ENCODE measurements around the gene ZNRF3. TPM values are rescaled to one million over a fixed set of nuclear protein-coding genes. Genes with fewer than 3 reads are reported as not detected.

Gene ZNRF3
- polyA plus RNA-seq, 2 donors = 1.6 to 2.8 TPM

GRCh38 chr22:29093030-29093429 lies 209.7 kb downstream of the ZNRF3 start:
- no peaks in the 10 kb centered on the region for H3K4me1 ChIP-seq (ENCODE audit: control insufficient read depth in 2 of 2, insufficient read depth in 2 of 2, low read length in 1 of 2)
- no peak overlapping the region for H3K27ac ChIP-seq (ENCODE audit: low read depth in 2 of 2, low read length in 1 of 2)
- 88 to 89% methylated on average over 1 of the region's 1 CpG for WGBS, 2 donors
- no peaks in the 10 kb centered on the region for H3K9me3 ChIP-seq (ENCODE audit: control insufficient read depth in 2 of 2, insufficient read depth in 1 of 2, low read depth in 1 of 2, low read length in 1 of 2)
- peaks cover 3 to 11% of the 10 kb centered on the region in 2 donors for H3K36me3 ChIP-seq (ENCODE audit: control insufficient read depth in 2 of 2, insufficient read depth in 2 of 2, low read length in 1 of 2)
- H3K4me3 ChIP-seq (ENCODE audit: low read depth in 1 of 2, low read length in 2 of 2) = no peak overlapping the region
- no peaks in the 10 kb centered on the region for H3K27me3 ChIP-seq (ENCODE audit: control insufficient read depth in 1 of 2, insufficient read depth in 2 of 2, low read length in 2 of 2)

DNA sequence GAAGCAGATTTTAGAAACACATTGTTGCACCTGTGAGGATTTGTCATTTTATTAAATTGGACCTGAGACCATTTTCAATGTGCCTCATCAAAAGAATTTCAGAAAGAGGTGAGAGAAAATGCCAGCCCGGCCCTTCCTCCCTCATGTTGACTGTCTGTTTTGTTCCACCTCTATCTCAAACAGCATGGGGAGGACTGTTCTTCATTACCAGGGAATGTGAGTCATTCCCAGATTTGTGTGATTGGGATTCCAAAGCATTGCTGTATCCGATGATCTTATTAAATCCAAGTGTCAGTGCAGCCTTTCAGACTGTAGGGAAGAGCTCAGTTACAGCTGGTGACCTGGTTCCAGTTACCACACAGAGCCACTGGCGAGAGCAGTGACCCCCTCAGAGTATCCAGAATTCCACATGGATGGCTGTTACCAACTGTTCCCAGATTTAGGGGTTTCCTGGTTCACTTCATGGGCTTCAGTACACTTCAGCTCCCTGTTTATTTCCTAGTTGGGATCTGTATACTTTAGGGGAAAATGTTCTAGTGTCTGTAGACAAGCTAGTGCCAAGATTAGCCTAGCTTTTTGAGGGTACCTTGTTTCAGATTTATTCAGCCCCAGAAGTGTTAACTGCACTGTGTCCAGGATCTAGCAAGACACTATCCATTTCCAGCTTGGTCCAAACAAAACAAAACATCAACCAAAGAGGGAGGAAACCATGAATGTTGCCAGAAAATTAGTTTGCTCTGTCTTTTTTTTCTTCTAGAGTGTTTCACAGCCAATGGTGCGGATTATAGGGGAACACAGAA lies 210.3 kb downstream of the ZNRF3 start:
- H3K4me3 ChIP-seq (ENCODE audit: low read depth in 1 of 2, low read length in 2 of 2) = no peak overlapping the region
- H3K4me1 ChIP-seq (ENCODE audit: control insufficient read depth in 2 of 2, insufficient read depth in 2 of 2, low read length in 1 of 2) = no peaks in the 10 kb centered on the region
- peaks cover 4 to 11% of the 10 kb centered on the region in 2 donors for H3K36me3 ChIP-seq (ENCODE audit: control insufficient read depth in 2 of 2, insufficient read depth in 2 of 2, low read length in 1 of 2)
- no peaks in the 10 kb centered on the region for H3K9me3 ChIP-seq (ENCODE audit: control insufficient read depth in 2 of 2, insufficient read depth in 1 of 2, low read depth in 1 of 2, low read length in 1 of 2)
- H3K27ac ChIP-seq (ENCODE audit: low read depth in 2 of 2, low read length in 1 of 2) = peak overlapping the region in 1 of 2 donors; percentile 15
- no peaks in the 10 kb centered on the region for H3K27me3 ChIP-seq (ENCODE audit: control insufficient read depth in 1 of 2, insufficient read depth in 2 of 2, low read length in 2 of 2)
- WGBS, 2 donors = 63 to 66% methylated on average over 4 of the region's 4 CpGs

DNA sequence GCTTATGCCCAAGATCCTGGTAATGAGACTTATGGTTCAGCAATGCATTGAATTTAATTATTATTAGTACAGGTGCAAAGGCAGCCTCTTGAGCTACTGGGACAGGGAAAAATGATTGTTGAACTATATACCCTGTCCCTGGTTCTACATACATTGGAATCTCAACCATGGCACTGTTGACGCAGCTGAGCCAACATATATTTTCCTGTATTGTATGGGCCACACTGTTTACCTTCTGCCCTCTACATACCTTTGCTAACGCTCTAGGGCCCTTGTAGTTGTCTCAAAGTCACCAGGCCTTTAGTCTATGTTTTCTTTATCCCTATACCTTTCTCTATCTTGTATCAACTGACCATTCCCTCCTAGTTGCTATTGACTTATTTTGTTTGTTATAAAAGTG lies 212.1 kb downstream of the ZNRF3 start:
- H3K4me3 ChIP-seq (ENCODE audit: low read depth in 1 of 2, low read length in 2 of 2) = no peak overlapping the region
- WGBS, 2 donors = 70 to 80% methylated on average over 2 of the region's 2 CpGs
- H3K36me3 ChIP-seq (ENCODE audit: control insufficient read depth in 2 of 2, insufficient read depth in 2 of 2, low read length in 1 of 2) = peaks cover 7 to 13% of the 10 kb centered on the region in 2 donors
- H3K4me1 ChIP-seq (ENCODE audit: control insufficient read depth in 2 of 2, insufficient read depth in 2 of 2, low read length in 1 of 2) = no peaks in the 10 kb centered on the region
- H3K27ac ChIP-seq (ENCODE audit: low read depth in 2 of 2, low read length in 1 of 2) = no peak overlapping the region
- no peaks in the 10 kb centered on the region for H3K9me3 ChIP-seq (ENCODE audit: control insufficient read depth in 2 of 2, insufficient read depth in 1 of 2, low read depth in 1 of 2, low read length in 1 of 2)
- no peaks in the 10 kb centered on the region for H3K27me3 ChIP-seq (ENCODE audit: control insufficient read depth in 1 of 2, insufficient read depth in 2 of 2, low read length in 2 of 2)

DNA sequence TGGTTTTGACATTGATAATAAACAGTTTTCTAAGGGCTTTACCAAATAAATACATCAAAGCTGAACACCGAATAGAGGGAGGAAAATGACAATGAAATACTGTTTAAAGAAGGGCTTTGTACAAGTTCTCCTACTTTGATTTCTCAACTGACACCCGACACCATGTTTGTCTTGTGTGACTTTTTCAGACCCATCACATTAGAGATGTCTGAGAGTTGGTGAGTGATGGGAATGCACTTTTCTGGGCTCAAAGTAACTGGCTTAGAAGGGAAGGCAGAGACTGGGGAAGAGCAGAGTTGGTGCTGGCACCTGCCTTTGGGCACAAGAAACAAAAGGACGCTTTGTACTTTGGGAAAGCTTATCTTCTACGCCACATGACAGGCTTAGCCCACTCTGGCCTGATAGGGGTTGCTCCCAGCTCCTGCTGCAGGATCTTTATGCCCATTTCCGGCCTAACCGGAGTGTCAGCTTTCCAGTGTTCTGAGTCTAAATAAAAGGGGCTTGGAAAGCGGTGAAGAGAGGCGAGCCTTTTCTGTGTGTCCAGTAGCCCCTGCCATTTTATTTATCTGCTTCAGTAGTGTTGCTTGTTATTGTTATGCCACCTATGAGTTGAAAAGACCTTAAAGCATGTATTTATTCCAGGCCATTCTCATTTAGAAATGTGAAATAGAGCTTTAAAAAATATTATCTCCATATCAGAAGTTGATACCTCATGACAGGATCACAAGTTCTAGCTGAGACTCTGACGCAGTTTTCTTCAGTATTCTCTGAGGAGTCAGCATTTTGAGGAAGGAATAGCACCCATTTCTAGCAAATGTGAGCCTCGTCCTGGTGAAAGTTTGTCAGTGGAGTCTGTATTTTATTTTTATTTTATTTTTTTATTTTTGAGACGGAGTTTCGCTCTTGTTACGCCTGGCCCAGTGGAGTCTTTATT lies 213.6 kb downstream of the ZNRF3 start:
- Histone ChIP-seq H3K9me3 (ENCODE audit: control insufficient read depth in 2 of 2, insufficient read depth in 1 of 2, low read depth in 1 of 2, low read length in 1 of 2) (no peaks in the 10 kb centered on the region), H3K36me3 (ENCODE audit: control insufficient read depth in 2 of 2, insufficient read depth in 2 of 2, low read length in 1 of 2) (peaks cover 7 to 14% of the 10 kb centered on the region in 2 donors), H3K27me3 (ENCODE audit: control insufficient read depth in 1 of 2, insufficient read depth in 2 of 2, low read length in 2 of 2) (no peaks in the 10 kb centered on the region), H3K27ac (ENCODE audit: low read depth in 2 of 2, low read length in 1 of 2) (no peak overlapping the region), H3K4me3 (ENCODE audit: low read depth in 1 of 2, low read length in 2 of 2) (no peak overlapping the region), H3K4me1 (ENCODE audit: control insufficient read depth in 2 of 2, insufficient read depth in 2 of 2, low read length in 1 of 2) (no peaks in the 10 kb centered on the region)
- 71 to 83% methylated on average over 13 of the region's 13 CpGs for WGBS, 2 donors

DNA sequence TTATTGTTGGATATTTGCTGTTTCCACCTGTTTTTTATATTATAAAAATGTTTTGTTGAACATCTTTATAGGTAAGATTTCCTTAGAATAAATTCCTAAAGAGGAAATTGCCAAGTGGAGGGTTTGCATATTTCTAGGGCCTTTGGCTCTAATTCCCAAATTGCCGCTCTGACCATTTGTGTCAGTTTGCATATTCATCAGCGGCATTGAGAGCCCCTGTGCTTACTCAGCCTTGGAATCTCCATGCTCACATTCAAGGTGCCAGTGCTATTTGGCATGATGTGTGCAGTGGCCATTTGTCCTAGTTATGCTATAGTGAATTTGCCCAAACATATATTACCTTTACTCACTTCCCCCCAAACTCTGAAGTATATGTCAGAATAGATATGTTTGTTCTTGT lies 214.9 kb downstream of the ZNRF3 start:
- Histone ChIP-seq H3K4me3 (ENCODE audit: low read depth in 1 of 2, low read length in 2 of 2) (no peak overlapping the region), H3K27ac (ENCODE audit: low read depth in 2 of 2, low read length in 1 of 2) (no peak overlapping the region), H3K27me3 (ENCODE audit: control insufficient read depth in 1 of 2, insufficient read depth in 2 of 2, low read length in 2 of 2) (no peaks in the 10 kb centered on the region), H3K9me3 (ENCODE audit: control insufficient read depth in 2 of 2, insufficient read depth in 1 of 2, low read depth in 1 of 2, low read length in 1 of 2) (no peaks in the 10 kb centered on the region), H3K4me1 (ENCODE audit: control insufficient read depth in 2 of 2, insufficient read depth in 2 of 2, low read length in 1 of 2) (no peaks in the 10 kb centered on the region), H3K36me3 (ENCODE audit: control insufficient read depth in 2 of 2, insufficient read depth in 2 of 2, low read length in 1 of 2) (peaks cover 7 to 17% of the 10 kb centered on the region in 2 donors)
- 94 to 95% methylated on average over 2 of the region's 2 CpGs for WGBS, 2 donors

- Histone ChIP-seq H3K36me3 (ENCODE audit: control insufficient read depth in 2 of 2, insufficient read depth in 2 of 2, low read length in 1 of 2) (peaks cover 4 to 6% of the 10 kb centered on the region in 2 donors), H3K9me3 (ENCODE audit: control insufficient read depth in 2 of 2, insufficient read depth in 1 of 2, low read depth in 1 of 2, low read length in 1 of 2) (no peaks in the 10 kb centered on the region), H3K4me3 (ENCODE audit: low read depth in 1 of 2, low read length in 2 of 2) (no peak overlapping the region), H3K4me1 (ENCODE audit: control insufficient read depth in 2 of 2, insufficient read depth in 2 of 2, low read length in 1 of 2) (no peaks in the 10 kb centered on the region), H3K27me3 (ENCODE audit: control insufficient read depth in 1 of 2, insufficient read depth in 2 of 2, low read length in 2 of 2) (no peaks in the 10 kb centered on the region), H3K27ac (ENCODE audit: low read depth in 2 of 2, low read length in 1 of 2) (no peak overlapping the region)
- 91 to 93% methylated on average over 2 of the region's 2 CpGs for WGBS, 2 donors
Measured at GRCh38 chr22:29102300-29102699, 218.9 kb downstream of the ZNRF3 start.

DNA sequence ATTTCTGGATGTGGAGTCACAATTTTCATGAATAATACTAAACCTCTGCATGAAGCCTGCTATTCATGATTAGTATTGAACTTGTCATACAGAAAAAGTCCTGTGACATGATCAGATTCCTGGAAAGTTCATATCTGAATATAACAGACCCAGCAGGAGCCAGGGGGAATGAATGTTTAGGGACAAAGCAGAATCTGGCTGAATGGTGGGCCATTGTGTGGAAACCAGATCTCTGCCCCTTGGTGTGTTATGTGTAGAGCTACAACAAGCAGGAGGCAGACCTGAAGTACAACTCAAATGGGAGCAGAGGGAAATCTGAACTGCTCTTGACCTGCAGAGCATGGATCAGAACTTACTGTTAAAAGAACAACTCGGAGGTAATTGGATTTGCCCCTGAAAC lies 219.7 kb downstream of the ZNRF3 start:
- H3K36me3 ChIP-seq (ENCODE audit: control insufficient read depth in 2 of 2, insufficient read depth in 2 of 2, low read length in 1 of 2) = peaks cover 4 to 6% of the 10 kb centered on the region in 2 donors
- H3K4me3 ChIP-seq (ENCODE audit: low read depth in 1 of 2, low read length in 2 of 2) = no peak overlapping the region
- no peak overlapping the region for H3K27ac ChIP-seq (ENCODE audit: low read depth in 2 of 2, low read length in 1 of 2)
- H3K9me3 ChIP-seq (ENCODE audit: control insufficient read depth in 2 of 2, insufficient read depth in 1 of 2, low read depth in 1 of 2, low read length in 1 of 2) = no peaks in the 10 kb centered on the region
- WGBS, 2 donors = 84 to 88% methylated on average over 1 of the region's 1 CpG
- H3K4me1 ChIP-seq (ENCODE audit: control insufficient read depth in 2 of 2, insufficient read depth in 2 of 2, low read length in 1 of 2) = no peaks in the 10 kb centered on the region
- H3K27me3 ChIP-seq (ENCODE audit: control insufficient read depth in 1 of 2, insufficient read depth in 2 of 2, low read length in 2 of 2) = no peaks in the 10 kb centered on the region

GRCh38 chr22:29105468-29105867 lies 222.1 kb downstream of the ZNRF3 start:
- Histone ChIP-seq H3K27me3 (ENCODE audit: control insufficient read depth in 1 of 2, insufficient read depth in 2 of 2, low read length in 2 of 2) (no peaks in the 10 kb centered on the region), H3K36me3 (ENCODE audit: control insufficient read depth in 2 of 2, insufficient read depth in 2 of 2, low read length in 1 of 2) (peaks cover 3% of the 10 kb centered on the region in 2 donors), H3K4me1 (ENCODE audit: control insufficient read depth in 2 of 2, insufficient read depth in 2 of 2, low read length in 1 of 2) (no peaks in the 10 kb centered on the region), H3K9me3 (ENCODE audit: control insufficient read depth in 2 of 2, insufficient read depth in 1 of 2, low read depth in 1 of 2, low read length in 1 of 2) (no peaks in the 10 kb centered on the region), H3K4me3 (ENCODE audit: low read depth in 1 of 2, low read length in 2 of 2) (no peak overlapping the region), H3K27ac (ENCODE audit: low read depth in 2 of 2, low read length in 1 of 2) (peak overlapping the region in 1 of 2 donors; percentile 3)
- WGBS, 2 donors = 68 to 74% methylated on average over 2 of the region's 2 CpGs

- no peaks in the 10 kb centered on the region for H3K4me1 ChIP-seq (ENCODE audit: control insufficient read depth in 2 of 2, insufficient read depth in 2 of 2, low read length in 1 of 2)
- H3K27ac ChIP-seq (ENCODE audit: low read depth in 2 of 2, low read length in 1 of 2) = no peak overlapping the region
- H3K9me3 ChIP-seq (ENCODE audit: control insufficient read depth in 2 of 2, insufficient read depth in 1 of 2, low read depth in 1 of 2, low read length in 1 of 2) = no peaks in the 10 kb centered on the region
- H3K36me3 ChIP-seq (ENCODE audit: control insufficient read depth in 2 of 2, insufficient read depth in 2 of 2, low read length in 1 of 2) = peaks cover 3 to 5% of the 10 kb centered on the region in 2 donors
- no peak overlapping the region for H3K4me3 ChIP-seq (ENCODE audit: low read depth in 1 of 2, low read length in 2 of 2)
- 63 to 69% methylated on average over 4 of the region's 4 CpGs for WGBS, 2 donors
- no peaks in the 10 kb centered on the region for H3K27me3 ChIP-seq (ENCODE audit: control insufficient read depth in 1 of 2, insufficient read depth in 2 of 2, low read length in 2 of 2)
Measured at GRCh38 chr22:29106839-29107238, 223.5 kb downstream of the ZNRF3 start.

Measured in esophagus (tissue), 2 donors.